Ishikawa (cell line): ENCODE data around the gene PLEKHA7.

Experiments
- CEBPB ChIP-seq: IDR thresholded peaks from 2 replicates; pipeline ENCODE4 v1.6.1; 2012
- CREB1 ChIP-seq: IDR thresholded peaks from 2 replicates; pipeline ENCODE4 v1.6.1; 2012; ENCODE audit warnings: low read depth
- EGR1 ChIP-seq: IDR thresholded peaks from 2 replicates; pipeline ENCODE4 v1.6.1; 2012
- EP300 ChIP-seq: IDR thresholded peaks from 2 replicates; pipeline ENCODE4 v1.6.1; 2012; ENCODE audit warnings: borderline replicate concordance
- FOXM1 ChIP-seq: IDR thresholded peaks from 2 replicates; pipeline ENCODE4 v1.6.1; 2012; ENCODE audit warnings: low read depth, borderline replicate concordance
- MAX ChIP-seq: IDR thresholded peaks from 2 replicates; pipeline ENCODE4 v1.6.1; 2012
- NFIC ChIP-seq: IDR thresholded peaks from 2 replicates; pipeline ENCODE4 v1.6.1; 2012
- RAD21 ChIP-seq: IDR thresholded peaks from 2 replicates; pipeline ENCODE4 v1.6.1; 2012; ENCODE audit warnings: low read depth
- REST ChIP-seq: IDR thresholded peaks from 2 replicates; pipeline ENCODE4 v1.6.1; 2012; ENCODE audit warnings: low read depth, mild to moderate bottlenecking
- TAF1 ChIP-seq: IDR thresholded peaks from 2 replicates; pipeline ENCODE4 v1.6.1; 2012; ENCODE audit warnings: low read depth, mild to moderate bottlenecking
- TCF12 ChIP-seq: IDR thresholded peaks from 2 replicates; pipeline ENCODE4 v1.6.1; 2012; ENCODE audit warnings: low read depth
- TEAD4 ChIP-seq: IDR thresholded peaks from 2 replicates; pipeline ENCODE4 v1.6.1; 2012
- USF1 ChIP-seq: IDR thresholded peaks from 2 replicates; pipeline ENCODE4 v1.6.1; 2012
- YY1 ChIP-seq: IDR thresholded peaks from 2 replicates; pipeline ENCODE4 v1.6.1; 2012; ENCODE audit warnings: low read depth
- ZBTB7A ChIP-seq: IDR thresholded peaks from 2 replicates; pipeline ENCODE4 v1.6.1; 2012; ENCODE audit warnings: low read depth

PLEKHA7 gene

GRCh38 chr11:16883174-16883573 is 131.0 kb downstream of the PLEKHA7 start:
- TF ChIP-seq REST (no peak), EGR1 (no peak), CREB1 (no peak), ZBTB7A (no peak), TCF12 (no peak), NFIC (0 out of 2 replicates have a peak, but pooled peaks have one; percentile 7), MAX (no peak), RAD21 (peak; percentile 41; the same call in 1 of the 2 replicates)

GRCh38 chr11:16881766-16882165 is 132.4 kb downstream of the PLEKHA7 start:
- no peak for TF ChIP-seq TAF1
- TF ChIP-seq RAD21 = no peak
- TF ChIP-seq USF1 = no peak
- no peak for TF ChIP-seq FOXM1
- no peak for TF ChIP-seq TEAD4
- TF ChIP-seq ZBTB7A = no peak
- no peak for TF ChIP-seq CEBPB
- TF ChIP-seq YY1 = no peak
- no peak for TF ChIP-seq TCF12
- TF ChIP-seq NFIC = no peak
- no peak for TF ChIP-seq CREB1
- no peak for TF ChIP-seq REST
- no peak for TF ChIP-seq MAX
- TF ChIP-seq EGR1 = no peak
- no peak for TF ChIP-seq EP300

GRCh38 chr11:16881074-16881709 is 133.0 kb downstream of the PLEKHA7 start:
- TF ChIP-seq TEAD4 = no peak
- peak; percentile 59 for TF ChIP-seq RAD21

GRCh38 chr11:16880184-16880801 is 133.9 kb downstream of the PLEKHA7 start:
- TF ChIP-seq CEBPB = no peak
- no peak for TF ChIP-seq TAF1
- TF ChIP-seq EP300 = no peak
- TF ChIP-seq CREB1 = no peak
- no peak for TF ChIP-seq ZBTB7A
- no peak for TF ChIP-seq NFIC
- no peak for TF ChIP-seq RAD21
- no peak for TF ChIP-seq MAX

- TF ChIP-seq NFIC (no peak), TEAD4 (no peak), YY1 (no peak), FOXM1 (no peak), TAF1 (no peak), CREB1 (no peak), ZBTB7A (no peak), EGR1 (no peak), RAD21 (no peak), CEBPB (no peak), TCF12 (no peak), EP300 (no peak), USF1 (no peak), MAX (no peak)
Observed at GRCh38 chr11:16879690-16880089, 134.5 kb downstream of the PLEKHA7 start.

- TF ChIP-seq FOXM1 = no peak
- no peak for TF ChIP-seq ZBTB7A
- no peak for TF ChIP-seq TCF12
- no peak for TF ChIP-seq RAD21
- no peak for TF ChIP-seq EP300
- no peak for TF ChIP-seq REST
- no peak for TF ChIP-seq CEBPB
- TF ChIP-seq USF1 = no peak
- TF ChIP-seq NFIC = no peak
- TF ChIP-seq TEAD4 = no peak
- TF ChIP-seq EGR1 = no peak
- no peak for TF ChIP-seq YY1
- TF ChIP-seq MAX = no peak
Observed at GRCh38 chr11:16876837-16877236, 137.4 kb downstream of the PLEKHA7 start.
